Embryonic facial prominence (tissue), 1 donor: ENCODE results near the gene THSD7B.
"Not testable (repeated sequence)": the region's sequence is repeated elsewhere in the genome, so short reads cannot be mapped to it uniquely, and the experiment has no call there.

Source experiments
- DNase-seq: peaks from one replicate; pipeline ENCODE4 v3.0.0-alpha.2; 2016; ENCODE audit errors: extremely low spot score

Gene THSD7B

GRCh38 chr2:137039482-137040152 is 274.3 kb downstream of the THSD7B start:
- no peak for DNase-seq

- DNase-seq: no peak
These were observed 282.0 kb downstream of the THSD7B start for GRCh38 chr2:137047369-137047768.

GRCh38 chr2:137048455-137048854 is 283.1 kb downstream of the THSD7B start:
- DNase-seq: no peak

- no peak for DNase-seq
These were observed 284.2 kb downstream of the THSD7B start for GRCh38 chr2:137049518-137049917.

GRCh38 chr2:137050949-137051348 is 285.6 kb downstream of the THSD7B start:
- no peak for DNase-seq

GRCh38 chr2:137051778-137052398 is 286.5 kb downstream of the THSD7B start:
- DNase-seq: no peak

GRCh38 chr2:137056704-137057103 is 291.4 kb downstream of the THSD7B start:
- DNase-seq: no peak

- DNase-seq: not testable (repeated sequence)
These were observed 310.9 kb downstream of the THSD7B start for GRCh38 chr2:137076111-137076765.

- DNase-seq: no peak
These were observed 326.4 kb downstream of the THSD7B start for GRCh38 chr2:137091704-137092103.

GRCh38 chr2:137093116-137093515 is 327.8 kb downstream of the THSD7B start:
- no peak for DNase-seq

GRCh38 chr2:137096187-137096586 is 330.8 kb downstream of the THSD7B start:
- no peak for DNase-seq

- DNase-seq: no peak
These were observed 331.3 kb downstream of the THSD7B start for GRCh38 chr2:137096693-137097092.

- not testable (repeated sequence) for DNase-seq
These were observed 336.5 kb downstream of the THSD7B start for GRCh38 chr2:137101814-137102213.

- no peak for DNase-seq
These were observed 342.6 kb downstream of the THSD7B start for GRCh38 chr2:137107904-137108303.

GRCh38 chr2:137111896-137112295 is 346.6 kb downstream of the THSD7B start:
- DNase-seq: no peak

- DNase-seq: no peak
These were observed 349.9 kb downstream of the THSD7B start for GRCh38 chr2:137115081-137115794.

- DNase-seq: no peak
These were observed 350.4 kb downstream of the THSD7B start for GRCh38 chr2:137115795-137116089.

- DNase-seq: no peak
These were observed 352.0 kb downstream of the THSD7B start for GRCh38 chr2:137117385-137117784.

- DNase-seq: no peak
These were observed 352.8 kb downstream of the THSD7B start for GRCh38 chr2:137118140-137118539.

GRCh38 chr2:137123226-137123625 is 357.9 kb downstream of the THSD7B start:
- no peak for DNase-seq

GRCh38 chr2:137133225-137133624 is 367.9 kb downstream of the THSD7B start:
- no peak for DNase-seq

- DNase-seq: no peak
These were observed 372.9 kb downstream of the THSD7B start for GRCh38 chr2:137138263-137138662.

- no peak for DNase-seq
These were observed 386.4 kb downstream of the THSD7B start for GRCh38 chr2:137151731-137152130.
